Vagina (tissue), 2 donors: ENCODE data around the gene ALG11. TPM values are rescaled to one million over a fixed set of nuclear protein-coding genes. Genes with fewer than 3 reads are reported as not detected.
A peak's percentile ranks its signal among the peaks of the same experiment; 100 is the strongest.
"Not testable (repeated sequence)": the region's sequence is repeated elsewhere in the genome, so short reads cannot be mapped to it uniquely, and the experiment has no call there.

ENCODE experiments used
- DNase-seq, 2 donors: peaks; one replicate each; pipeline ENCODE4 v3.0.0-alpha.2; 2017; ENCODE audit errors: extremely low spot score in 2 of 2
- H3K27ac ChIP-seq: fragments of 200-600 bp; sonication (generic); one replicate; pipeline ENCODE4 v1.5.1; 2019
- H3K27me3 ChIP-seq: fragments of 200-600 bp; sonication (generic); one replicate; pipeline ENCODE4 v1.5.1; 2019
- H3K36me3 ChIP-seq, 2 donors: fragments of 200-600 bp; sonication (generic); one replicate each; pipeline ENCODE4 v1.5.1; 2017 to 2019
- H3K4me1 ChIP-seq: fragments of 200-600 bp; sonication (generic); one replicate; pipeline ENCODE4 v1.5.1; 2019
- H3K4me3 ChIP-seq, 2 donors: fragments of 200-600 bp; sonication (generic); 1 replicate in 1 of 2; 2 replicates in 1 of 2; pipeline ENCODE4 v1.5.1; 2016 to 2019
- H3K9me3 ChIP-seq: fragments of 200-600 bp; sonication (generic); one replicate; pipeline ENCODE4 v1.5.1; 2019
- CTCF ChIP-seq, 3 experiments: fragments of 450-650 bp in 2 of 3; fragments of 200-600 bp in 1 of 3; sonication (generic) in 1 of 3; IDR thresholded peaks; one replicate each; pipeline ENCODE4 v1.5.1; 2017 to 2019; ENCODE audit warnings: antibody characterized with exemption in 3 of 3, mild to moderate bottlenecking in 2 of 3, moderate library complexity in 2 of 3
- POLR2A ChIP-seq, 2 donors: fragments of 450-650 bp; IDR thresholded peaks; one replicate each; pipeline ENCODE4 v1.6.1; 2017; ENCODE audit warnings: antibody characterized with exemption in 2 of 2, mild to moderate bottlenecking in 2 of 2, moderate library complexity in 2 of 2
- POLR2AphosphoS5 ChIP-seq, 2 donors: sonication (generic); formaldehyde crosslinking; IDR thresholded peaks; one replicate each; pipeline ENCODE4 v1.9.0; 2017; ENCODE audit warnings: antibody characterized with exemption in 2 of 2, mild to moderate bottlenecking in 2 of 2, low read depth in 1 of 2; ENCODE audit not compliant: insufficient read depth in 1 of 2
- intact Hi-C: fragments of 100-400 bp; cut with DNase I; formaldehyde crosslinking; loops from one replicate; pipeline ENCODE4 v1.15.1; 2023
- total RNA-seq: library from RNA; depleted of rRNA; stranded (reverse); fragments of >200 nt; gene quantifications from one replicate; pipeline ENCODE4 v1.2.3, GENCODE V29; 2016

ALG11 gene
- total RNA-seq, 1 donor from 2014 or later = 12.5 TPM

- Histone ChIP-seq H3K36me3 (no peaks in the 10 kb centered on the region), H3K9me3 (no peaks in the 10 kb centered on the region), H3K4me3 (no peak overlapping the region), H3K27me3 (no peaks in the 10 kb centered on the region), H3K4me1 (no peaks in the 10 kb centered on the region), H3K27ac (no peak overlapping the region)
- TF ChIP-seq POLR2AphosphoS5 (IDR thresholded peaks at IDR 0.05; ENCODE audit: insufficient read depth in 1 of 2, low read depth in 1 of 2) (no peak), POLR2A (IDR thresholded peaks at IDR 0.05) (no peak), CTCF (IDR thresholded peaks at IDR 0.05) (no peak)
- DNase-seq = no peak
- intact Hi-C loops = no loop called here
These were observed 41.3 kb downstream of the ALG11 start for GRCh38 chr13:52053460-52053859.

- H3K9me3 ChIP-seq, H3K36me3 ChIP-seq, intact Hi-C loops, H3K27me3 ChIP-seq, H3K27ac ChIP-seq, H3K4me3 ChIP-seq, H3K4me1 ChIP-seq, DNase-seq: not testable (repeated sequence)
These were observed 48.9 kb downstream of the ALG11 start for GRCh38 chr13:52061064-52061463.

GRCh38 chr13:52061587-52061986 is 49.4 kb downstream of the ALG11 start:
- H3K4me3 ChIP-seq = no peak overlapping the region
- no peak for DNase-seq

GRCh38 chr13:52067237-52067636 is 55.0 kb downstream of the ALG11 start:
- no peak for TF ChIP-seq POLR2AphosphoS5 (IDR thresholded peaks at IDR 0.05; ENCODE audit: insufficient read depth in 1 of 2, low read depth in 1 of 2)
- no peak for TF ChIP-seq POLR2A (IDR thresholded peaks at IDR 0.05)
- no peak for TF ChIP-seq CTCF (IDR thresholded peaks at IDR 0.05)
- intact Hi-C loops = no loop called here
- no peak for DNase-seq
- Histone ChIP-seq H3K27me3 (no peaks in the 10 kb centered on the region), H3K9me3 (peaks cover 15% of the 10 kb centered on the region), H3K4me3 (no peak overlapping the region), H3K4me1 (no peaks in the 10 kb centered on the region), H3K27ac (no peak overlapping the region), H3K36me3 (no peaks in the 10 kb centered on the region)

More at GRCh38 chr13:52061587-52061986, 49.4 kb downstream of the ALG11 start:
- Histone ChIP-seq H3K4me1 (no peaks in the 10 kb centered on the region), H3K27me3 (no peaks in the 10 kb centered on the region), H3K9me3 (no peaks in the 10 kb centered on the region), H3K27ac (no peak overlapping the region), H3K36me3 (no peaks in the 10 kb centered on the region)
- no peak for TF ChIP-seq POLR2A (IDR thresholded peaks at IDR 0.05)
- no peak for TF ChIP-seq CTCF (IDR thresholded peaks at IDR 0.05)
- TF ChIP-seq POLR2AphosphoS5 (IDR thresholded peaks at IDR 0.05; ENCODE audit: insufficient read depth in 1 of 2, low read depth in 1 of 2) = peak in 1 of 2 donors; percentile 41
- intact Hi-C loops = no loop called here

GRCh38 chr13:52070929-52071523 is 58.8 kb downstream of the ALG11 start:
- DNase-seq = no peak
- Histone ChIP-seq H3K27me3 (no peaks in the 10 kb centered on the region), H3K4me3 (no peak overlapping the region), H3K4me1 (no peaks in the 10 kb centered on the region), H3K9me3 (peaks cover 15% of the 10 kb centered on the region), H3K36me3 (no peaks in the 10 kb centered on the region), H3K27ac (no peak overlapping the region)
- no peak for TF ChIP-seq POLR2AphosphoS5 (IDR thresholded peaks at IDR 0.05; ENCODE audit: insufficient read depth in 1 of 2, low read depth in 1 of 2)
- no peak for TF ChIP-seq CTCF (IDR thresholded peaks at IDR 0.05)
- TF ChIP-seq POLR2A (IDR thresholded peaks at IDR 0.05) = no peak
- intact Hi-C loops = no loop called here

Other genes starting within 250 kb of the ALG11 start
- 12.5 TPM for gene DHRS12, start 208.2 kb upstream of the ALG11 start, total RNA-seq
- 0.25 TPM for gene TMEM272, start 167.2 kb upstream of the ALG11 start, total RNA-seq
- gene CCDC70, start 150.4 kb upstream of the ALG11 start, total RNA-seq = not detected
- gene ATP7B, start 948 bp upstream of the ALG11 start, total RNA-seq = 2.5 TPM
- gene UTP14C, start 12.3 kb downstream of the ALG11 start, total RNA-seq = 5.9 TPM
- gene NEK5, start 116.7 kb downstream of the ALG11 start, total RNA-seq = 0.98 TPM
- 16.5 TPM for gene NEK3, start 147.2 kb downstream of the ALG11 start, total RNA-seq